HPDE6-E6E7 (cell line): Measurements from ENCODE around the gene PALLD.
A peak's percentile ranks its signal among the peaks of the same experiment; 100 is the strongest.
"Not testable (repeated sequence)": the region's sequence is repeated elsewhere in the genome, so short reads cannot be mapped to it uniquely, and the experiment has no call there.

Experiments used
- DNase-seq: peaks from one replicate; pipeline ENCODE4 v3.0.0; 2011; ENCODE audit warnings: missing footprints; ENCODE audit errors: extremely low spot score

Gene PALLD

DNA sequence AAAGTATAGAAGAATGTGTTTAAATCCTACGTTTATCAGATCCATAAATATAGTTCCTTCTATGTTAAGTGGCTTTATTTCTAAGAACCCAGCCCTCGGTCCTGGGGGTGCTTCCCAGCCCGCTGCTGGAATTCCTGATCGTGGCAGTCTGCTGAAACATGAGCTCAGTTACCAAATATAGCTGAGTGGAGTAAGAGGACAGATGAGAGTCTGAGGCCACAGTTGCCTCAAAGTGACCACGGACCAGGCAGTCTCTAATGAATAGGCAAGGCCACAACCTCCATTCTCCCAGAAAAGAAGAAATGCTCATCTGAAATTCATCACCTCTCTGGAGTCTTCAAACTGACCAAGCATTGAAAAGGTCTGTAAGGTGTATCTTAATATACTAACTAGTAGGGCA lies at the start of gene PALLD:
Gene PALLD (plus strand): TSS at position 219 of the 400 bp plus-strand sequence.
- DNase-seq = no peak

DNA sequence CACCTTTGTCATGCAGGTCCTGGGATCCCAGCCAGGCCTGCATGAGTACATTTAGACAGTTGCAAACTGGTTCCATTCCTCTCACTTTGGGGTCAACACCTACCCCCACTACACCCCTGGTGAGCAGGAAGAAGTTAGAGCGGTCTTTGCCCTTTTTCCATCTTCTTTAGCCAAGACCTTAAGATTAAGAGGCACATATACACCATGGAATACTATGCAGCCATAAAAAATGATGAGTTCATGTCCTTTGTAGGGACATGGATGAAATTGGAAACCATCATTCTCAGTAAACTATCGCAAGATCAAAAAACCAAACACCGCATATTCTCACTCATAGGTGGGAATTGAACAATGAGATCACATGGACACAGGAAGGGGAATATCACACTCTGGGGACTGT lies 47.8 kb upstream of the PALLD start:
- DNase-seq = not testable (repeated sequence)

DNA sequence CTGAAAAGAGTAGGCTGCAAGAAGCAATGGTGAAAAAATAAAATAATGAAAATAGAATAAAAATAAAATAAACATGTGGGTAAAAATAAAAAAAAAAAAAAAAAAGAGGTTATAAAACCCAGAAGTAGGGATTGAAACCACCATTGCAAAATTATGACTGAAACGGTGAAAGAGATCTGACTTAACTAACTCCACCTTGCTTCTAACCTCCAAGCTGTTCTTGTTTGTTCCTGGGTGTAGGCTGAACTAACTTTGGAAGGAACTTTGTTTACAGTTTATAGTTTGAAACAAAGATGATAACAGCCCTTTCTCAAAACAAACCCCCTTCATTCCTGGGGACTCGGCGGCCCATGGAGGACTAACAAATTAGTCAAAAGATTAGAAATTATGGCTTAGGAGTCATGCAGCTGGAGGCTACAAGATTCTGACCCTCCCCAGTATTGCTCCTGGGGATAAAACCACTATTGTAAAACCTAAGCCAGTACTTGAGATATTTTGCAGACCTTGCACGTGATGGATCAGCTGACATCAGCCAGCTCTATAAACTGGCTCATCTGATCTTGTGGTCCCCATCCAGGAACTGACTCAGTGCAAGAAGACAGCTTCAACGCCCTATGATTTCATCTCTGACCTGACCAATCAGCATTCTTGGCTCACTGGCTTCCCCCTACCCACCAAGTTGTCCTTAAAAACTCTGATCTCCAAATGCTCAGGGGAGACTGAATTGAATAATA lies 47.0 kb upstream of the PALLD start:
- DNase-seq = no peak

DNA sequence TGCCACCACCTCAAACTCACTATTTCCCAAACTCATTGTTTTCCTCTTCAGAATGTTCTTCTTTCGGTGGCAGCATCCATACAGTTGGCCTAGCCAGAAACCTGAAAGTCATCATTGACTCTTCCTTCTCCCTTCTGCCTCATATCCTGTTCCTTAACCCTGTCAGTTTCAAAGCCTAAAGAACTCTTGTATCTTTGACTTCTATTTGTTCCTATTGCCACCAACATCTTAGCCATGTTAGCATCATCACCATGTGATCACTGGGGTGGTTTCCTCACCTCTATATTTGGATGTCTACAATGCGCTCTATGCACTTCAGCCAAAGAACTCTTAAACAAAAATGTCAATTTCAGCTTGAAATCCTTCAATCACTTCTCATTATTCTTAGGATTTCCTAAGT lies 45.5 kb upstream of the PALLD start:
- no peak for DNase-seq

DNA sequence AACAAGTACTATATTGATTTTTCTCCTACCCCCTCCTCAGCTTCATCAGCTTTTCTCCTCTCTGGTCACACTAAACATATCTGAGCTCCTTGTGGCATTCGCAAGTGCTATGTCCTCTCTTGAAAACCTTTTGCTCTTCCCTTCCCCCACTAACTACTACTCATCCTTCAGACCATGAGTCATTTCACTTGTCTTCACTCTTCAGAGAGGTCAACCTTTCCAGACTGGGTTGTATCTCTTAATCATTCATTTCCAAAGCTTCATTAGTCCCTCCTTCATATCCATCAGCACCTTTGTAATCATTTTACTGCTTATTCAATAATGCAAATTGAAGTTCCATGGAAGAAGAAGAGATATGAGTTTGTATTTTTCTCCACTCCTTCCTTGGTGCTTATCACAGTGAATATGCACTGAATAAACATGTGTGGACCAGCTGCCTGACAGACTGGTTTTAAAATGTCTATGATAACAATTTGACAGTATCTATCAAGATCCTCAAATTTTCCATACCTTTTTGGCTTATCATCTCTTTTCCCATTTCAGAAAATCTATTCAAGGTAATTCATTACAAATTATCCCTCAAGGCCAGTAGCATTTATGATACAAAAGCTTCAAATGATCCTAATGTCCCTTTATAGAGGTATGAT lies 45.0 kb upstream of the PALLD start:
- DNase-seq = peak; percentile 19

DNA sequence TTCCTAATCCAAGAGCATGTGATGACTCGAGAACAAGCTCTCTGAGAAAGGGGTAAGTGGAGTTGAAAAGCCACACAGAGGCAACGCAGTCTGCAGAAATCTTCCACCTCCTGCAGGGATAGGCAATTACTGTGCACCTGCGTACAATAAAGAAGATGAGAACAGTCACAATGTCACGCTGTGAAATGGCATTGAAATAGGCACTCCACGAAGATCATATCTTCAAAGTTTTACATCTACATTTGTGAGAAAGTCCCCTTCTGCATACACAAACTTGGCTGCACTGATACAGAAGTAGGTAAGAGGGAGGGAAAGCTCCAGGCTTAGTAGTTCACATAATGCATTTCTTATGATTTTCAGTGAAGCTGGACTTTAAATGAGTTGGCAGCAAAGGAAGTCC lies 43.7 kb upstream of the PALLD start:
- DNase-seq = no peak

DNA sequence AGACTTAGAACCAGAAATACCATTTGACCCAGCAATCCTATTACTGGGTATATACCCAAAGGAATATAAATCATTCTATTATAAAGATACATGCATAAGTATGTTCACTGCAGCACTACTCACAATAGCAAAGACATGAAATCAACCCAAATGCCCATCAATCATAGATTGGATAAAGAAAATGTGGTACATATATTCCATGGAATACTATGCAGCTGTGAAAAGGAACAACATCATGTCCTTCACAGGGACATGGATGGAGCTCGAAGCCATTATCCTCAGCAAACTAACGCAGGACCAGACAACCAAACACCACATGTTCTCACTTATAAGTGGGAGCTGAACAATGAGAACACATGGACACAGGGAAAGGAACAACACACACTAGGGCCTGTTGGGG lies 38.6 kb upstream of the PALLD start:
- not testable (repeated sequence) for DNase-seq

DNA sequence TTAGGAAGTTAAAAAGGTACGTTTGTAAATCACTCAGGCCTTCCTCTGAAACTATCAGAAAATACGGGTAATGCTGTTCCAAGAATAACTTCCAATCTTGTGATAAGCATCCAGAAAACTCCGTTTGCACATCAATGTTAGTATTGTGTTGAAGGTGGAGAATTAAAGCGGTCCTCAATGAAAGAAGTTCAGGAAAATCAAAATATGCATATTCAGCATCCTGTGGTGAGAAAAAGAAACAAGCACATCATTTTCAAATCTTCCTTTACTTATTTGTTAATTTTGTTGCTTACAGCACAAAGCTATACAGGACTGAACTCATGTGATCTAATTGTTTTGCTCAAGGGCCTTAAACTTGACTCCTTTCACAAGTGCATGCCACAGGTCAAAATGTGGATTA lies 35.0 kb upstream of the PALLD start:
- DNase-seq = no peak

DNA sequence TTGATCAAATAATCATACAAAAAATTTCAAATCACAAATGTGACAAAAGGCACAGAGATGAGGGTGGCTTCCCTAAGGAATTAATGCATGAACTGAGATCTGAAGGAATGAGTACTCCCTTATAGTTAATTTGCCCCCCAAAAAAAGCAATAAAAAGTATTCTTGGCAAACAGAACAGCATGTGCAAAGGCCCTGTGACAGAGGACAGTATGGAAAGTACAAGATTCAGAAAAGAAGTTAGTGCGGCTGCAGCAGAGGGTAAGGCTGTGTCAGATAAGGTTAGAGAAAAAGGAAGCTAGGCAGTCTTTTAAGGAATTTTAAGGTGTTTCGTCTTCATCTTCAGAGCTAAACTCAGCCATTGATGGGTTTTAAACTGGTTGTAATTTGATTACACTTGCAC lies 23.9 kb upstream of the PALLD start:
- DNase-seq = no peak

DNA sequence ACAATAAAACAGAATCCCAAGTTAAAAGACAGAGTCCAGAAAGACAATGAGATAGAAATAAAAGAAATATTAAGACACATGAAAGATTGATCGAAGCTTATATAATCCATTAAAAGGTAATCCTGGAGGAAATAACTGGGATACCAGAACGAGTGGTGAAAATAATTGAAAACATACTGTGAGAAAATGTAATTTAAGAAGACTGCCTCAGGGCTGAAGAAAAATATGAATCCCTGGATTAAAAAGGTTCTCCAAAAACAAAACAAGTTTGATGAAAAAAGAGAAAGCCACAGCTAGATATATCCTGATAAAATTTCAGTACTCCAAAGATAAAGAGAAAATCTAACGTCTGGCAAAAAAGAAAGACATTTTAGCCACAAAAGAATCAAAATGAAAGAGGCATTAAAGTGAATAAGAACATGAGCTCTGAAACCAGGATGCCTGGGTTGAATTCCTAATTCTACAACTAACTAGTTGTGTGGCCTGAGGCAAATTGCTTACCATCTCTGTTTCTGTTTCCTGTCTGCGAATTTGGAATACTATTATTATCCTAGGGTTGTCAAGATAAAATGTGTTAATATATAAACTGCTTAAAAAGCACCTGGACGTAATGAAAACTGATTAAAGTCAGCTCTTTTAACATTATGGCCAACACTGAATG lies 22.1 kb upstream of the PALLD start:
- DNase-seq = no peak

DNA sequence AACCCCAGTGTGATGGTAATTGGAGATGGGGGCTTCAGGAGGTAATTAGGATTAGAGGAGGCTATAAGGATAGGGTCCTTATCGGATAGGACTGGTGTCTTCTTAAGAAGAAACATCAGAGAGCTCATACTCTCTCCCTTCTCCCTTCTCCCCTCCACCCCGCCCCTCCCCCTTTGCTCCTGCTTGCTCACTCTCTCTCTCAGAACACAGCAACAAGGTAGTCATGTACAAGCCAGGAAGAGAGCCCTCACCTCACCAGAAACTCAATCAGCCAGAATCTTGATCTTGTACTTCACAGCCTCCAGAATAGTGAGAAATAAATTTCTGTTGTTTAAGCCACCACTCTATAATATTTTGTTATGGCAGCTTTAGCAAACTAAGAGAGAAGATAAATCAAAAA lies 21.1 kb upstream of the PALLD start:
- DNase-seq = no peak

DNA sequence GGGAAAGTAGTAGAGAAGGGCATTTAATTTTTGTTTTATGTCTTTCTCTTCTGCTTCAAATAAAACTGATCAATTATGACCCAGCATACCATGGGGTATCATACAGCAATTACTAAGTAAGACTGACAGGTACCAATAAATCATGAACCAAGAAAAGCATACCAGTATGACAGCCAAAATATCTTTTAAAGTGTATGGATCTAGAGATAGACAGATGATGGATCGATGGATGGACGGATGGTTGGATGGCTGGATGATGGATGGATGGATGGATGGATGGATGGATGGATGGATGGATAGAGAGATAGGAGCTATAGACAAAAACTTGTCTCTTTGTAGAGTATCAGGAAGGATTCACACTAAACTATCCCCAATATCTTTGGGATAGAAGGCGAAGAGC lies 18.0 kb upstream of the PALLD start:
- DNase-seq = no peak

DNA sequence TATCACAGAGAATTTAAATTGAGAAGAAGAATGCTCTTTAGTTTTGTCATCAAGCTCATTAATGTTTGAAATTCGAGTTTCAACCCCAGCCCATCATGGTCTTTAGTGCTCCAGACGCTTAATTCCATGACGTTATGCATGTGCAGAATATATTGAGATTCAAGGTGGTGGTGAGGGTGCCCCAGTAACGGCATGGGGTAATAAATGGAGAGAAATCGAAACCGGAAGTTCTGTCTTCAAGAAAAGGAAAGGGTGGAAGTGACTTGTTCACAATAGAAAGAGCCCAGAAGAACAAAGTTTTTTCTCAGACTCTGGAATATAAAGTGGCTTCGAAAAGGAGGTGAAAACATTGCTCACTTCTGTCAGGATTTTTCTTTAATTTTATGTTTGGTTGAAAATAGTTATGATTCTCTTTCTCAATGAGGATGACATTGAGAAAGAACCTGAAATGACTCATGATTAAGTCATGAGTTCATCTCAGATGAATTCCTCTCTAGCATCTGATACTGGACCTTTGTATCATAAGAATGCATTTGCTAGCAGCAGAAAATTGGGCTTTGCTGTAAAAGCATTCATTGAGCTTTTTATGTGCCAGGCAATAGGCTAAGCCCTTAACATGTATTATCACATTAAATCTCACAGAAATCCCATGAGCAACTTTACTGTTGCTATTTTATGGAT lies 15.8 kb upstream of the PALLD start:
- peak; percentile 48 for DNase-seq

DNA sequence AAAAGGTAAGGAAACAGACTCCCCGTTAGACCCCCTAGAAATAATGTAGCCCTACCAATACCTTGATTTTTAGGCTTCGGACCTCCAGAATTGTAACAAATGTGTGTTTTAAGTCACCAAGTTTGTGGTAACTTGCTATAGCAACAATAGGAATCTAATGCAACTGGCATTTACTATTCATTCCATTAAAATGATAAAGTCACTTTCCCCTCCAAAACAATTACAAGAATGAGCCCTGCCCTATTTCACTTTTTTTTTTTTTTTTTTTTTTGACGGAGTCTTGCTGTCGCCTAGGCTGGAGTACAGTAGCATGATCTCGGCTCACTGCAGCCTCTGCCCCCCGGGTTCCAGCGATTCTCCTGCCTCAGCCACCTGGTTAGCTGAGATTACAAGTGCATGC lies 13.0 kb upstream of the PALLD start:
- no peak for DNase-seq

DNA sequence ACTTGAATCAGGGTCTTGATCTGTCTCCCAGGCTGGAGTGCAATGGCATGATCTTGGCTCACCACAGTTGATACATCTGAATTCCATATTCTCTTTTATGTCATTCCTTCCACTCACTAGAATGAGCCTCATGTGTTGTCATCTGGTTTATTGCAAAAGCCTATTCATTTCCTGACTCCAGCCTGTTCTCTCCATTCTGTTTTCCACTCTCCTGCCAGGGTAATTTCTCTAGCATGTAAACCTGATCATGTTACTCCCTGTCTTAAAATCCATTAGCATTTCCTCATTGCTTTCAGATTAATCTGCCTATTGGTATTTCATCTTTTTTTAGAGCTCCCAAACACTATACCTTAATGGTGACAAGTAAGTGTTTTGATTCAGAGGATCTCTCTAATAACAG lies 12.2 kb upstream of the PALLD start:
- peak; percentile 16 for DNase-seq

DNA sequence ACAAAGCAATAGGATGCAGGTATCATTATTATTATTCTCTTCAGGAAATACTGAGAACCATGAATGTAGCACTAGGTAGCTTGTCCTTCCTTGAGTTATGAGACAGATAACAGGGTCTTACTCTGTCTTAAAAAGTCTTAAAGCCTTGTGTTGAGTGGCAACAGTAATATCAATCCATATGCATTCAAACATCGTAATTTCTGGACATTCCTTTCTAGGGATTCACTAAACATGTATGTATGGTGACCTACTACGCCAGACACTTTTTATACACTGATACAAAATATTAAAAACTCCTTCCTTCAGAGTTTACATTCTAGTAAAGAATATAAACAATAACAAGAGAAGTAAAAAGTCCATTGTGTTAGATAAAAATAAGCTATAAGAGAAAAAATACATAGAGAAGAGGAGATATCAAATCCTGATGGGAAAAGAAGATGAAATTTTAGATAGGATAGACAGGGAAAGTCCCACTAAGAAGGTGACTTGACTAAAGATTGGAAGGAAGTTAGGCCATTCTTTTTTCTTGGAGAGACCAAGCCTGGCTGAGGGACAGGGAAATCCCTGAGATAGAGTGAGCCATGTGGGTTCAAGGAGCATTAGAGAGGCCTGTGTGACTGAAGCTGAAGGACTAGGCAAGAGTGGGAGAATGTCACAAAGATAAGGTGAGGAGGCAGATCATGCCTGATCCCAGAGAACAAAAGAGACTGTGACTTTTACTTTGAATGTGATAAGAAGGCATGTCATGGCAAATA lies 11.5 kb upstream of the PALLD start:
- no peak for DNase-seq

DNA sequence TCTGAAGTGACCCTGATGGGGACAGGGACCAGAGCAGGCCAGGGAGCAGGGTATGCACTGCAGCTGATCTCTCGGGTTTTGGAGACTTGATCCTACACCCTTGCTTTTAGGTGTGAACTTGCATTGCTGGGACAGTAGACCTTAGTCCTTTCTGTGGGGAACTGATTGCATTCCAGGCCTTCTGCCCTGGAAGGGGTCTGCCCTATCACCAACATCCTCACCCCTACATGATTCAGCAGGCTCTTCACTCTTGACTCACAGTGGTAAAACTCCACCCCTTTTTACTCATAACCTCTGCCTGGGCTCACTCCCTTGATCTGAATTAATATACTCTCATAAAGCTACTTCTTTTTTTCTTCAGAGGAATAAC lies 10.0 kb upstream of the PALLD start:
- peak; percentile 83 for DNase-seq

DNA sequence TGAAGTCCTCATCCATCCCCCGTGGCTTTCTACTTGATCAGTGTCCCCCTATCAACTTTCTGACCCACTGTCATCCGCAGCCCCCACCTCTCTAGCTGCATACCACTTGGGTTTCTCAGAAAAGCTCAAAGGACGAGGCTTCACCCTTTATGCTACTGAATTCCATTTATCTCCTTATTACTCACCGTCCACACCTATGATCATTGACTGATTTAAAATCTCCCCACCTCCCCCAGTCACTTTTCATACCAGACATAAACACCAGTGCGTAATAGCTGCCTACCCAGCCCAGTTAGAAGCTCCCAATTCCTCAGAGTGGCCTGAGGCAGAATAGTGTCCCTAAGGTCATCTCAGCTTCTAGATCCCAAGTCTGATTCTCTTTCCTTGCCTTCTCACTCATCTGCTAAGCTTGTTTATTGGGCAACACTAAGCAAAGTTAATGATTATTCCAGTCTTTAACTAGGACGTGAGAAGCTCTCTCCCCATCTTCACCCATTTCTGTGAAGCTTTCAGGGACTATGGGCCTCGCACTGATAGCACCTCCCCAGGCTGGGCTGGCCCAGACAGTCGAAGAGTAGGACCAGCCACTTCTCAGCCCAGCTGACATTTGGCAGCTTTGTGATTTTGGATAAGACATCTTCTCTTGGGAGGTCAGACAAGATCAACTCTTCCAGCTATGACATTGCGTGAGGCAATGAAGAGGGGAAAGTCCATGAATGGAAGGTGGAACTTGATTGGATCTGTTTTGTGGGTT lies 9.4 kb upstream of the PALLD start:
- peak; percentile 69 for DNase-seq

DNA sequence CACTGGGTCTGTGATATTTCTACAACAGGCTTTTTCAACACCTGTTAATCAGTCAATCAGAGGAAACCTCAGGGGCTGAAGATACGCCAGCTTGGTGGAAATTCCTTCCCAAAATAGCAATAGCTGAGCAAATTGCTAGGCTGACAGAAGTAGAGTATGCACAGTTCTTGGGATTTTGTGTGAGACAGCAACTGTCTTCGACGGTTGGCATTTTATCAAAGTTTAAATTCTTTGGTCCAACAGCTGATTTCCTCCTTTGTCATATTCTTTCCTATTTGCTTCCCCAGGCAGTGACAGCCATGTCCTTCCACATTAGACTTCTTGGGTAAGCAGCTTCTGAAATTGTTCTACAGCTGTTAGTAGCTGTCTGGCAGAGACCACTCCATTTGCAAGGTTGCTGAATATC lies 8.0 kb upstream of the PALLD start:
- no peak for DNase-seq

DNA sequence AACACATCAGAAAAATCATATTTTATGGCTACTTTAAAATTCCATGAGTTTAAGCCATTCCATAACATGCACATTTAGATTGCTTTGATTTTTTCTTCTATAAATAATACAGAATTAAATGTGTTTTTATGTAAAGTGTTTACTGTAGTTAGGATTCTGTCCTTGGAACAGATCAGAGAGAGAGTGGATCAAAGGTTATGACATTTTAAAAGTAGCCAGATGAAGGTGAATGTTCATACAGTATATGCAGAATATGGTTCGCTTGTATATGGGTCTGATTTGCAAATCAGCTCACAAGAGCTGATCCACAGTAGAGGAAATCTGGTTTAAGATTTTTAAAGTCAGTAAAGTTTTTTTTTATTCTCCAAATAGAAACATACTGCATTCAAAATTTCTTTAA lies 7.2 kb upstream of the PALLD start:
- no peak for DNase-seq

DNA sequence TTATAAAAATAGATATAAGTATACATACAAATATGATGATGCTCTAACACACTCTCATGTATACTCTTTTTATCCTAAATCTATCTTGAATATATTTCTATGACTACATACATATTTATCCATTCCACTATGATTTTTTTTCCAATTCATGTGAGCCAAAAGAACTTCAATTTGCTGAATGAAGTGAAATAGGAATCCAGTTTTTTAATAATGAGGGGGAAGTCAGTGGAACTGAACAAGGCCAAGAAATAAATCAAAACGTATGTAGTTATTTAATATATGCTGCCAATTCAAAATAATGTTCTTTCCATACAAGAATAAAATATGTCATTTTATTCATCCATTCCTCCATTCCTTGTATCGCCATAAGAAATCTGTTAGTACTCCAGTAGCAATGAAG lies 6.1 kb upstream of the PALLD start:
- DNase-seq = no peak
